Measurements from ENCODE around the gene MCRIP2. TPM values are rescaled to one million over a fixed set of nuclear protein-coding genes. Genes with fewer than 3 reads are reported as not detected.

Gene MCRIP2
- total and polyA plus RNA-seq, 9 of the 15 experiments (the other 6 are each of a cell fraction or from before 2014, with no cell fraction given) = 0.80 to 120 (median 35.2) TPM

DNA sequence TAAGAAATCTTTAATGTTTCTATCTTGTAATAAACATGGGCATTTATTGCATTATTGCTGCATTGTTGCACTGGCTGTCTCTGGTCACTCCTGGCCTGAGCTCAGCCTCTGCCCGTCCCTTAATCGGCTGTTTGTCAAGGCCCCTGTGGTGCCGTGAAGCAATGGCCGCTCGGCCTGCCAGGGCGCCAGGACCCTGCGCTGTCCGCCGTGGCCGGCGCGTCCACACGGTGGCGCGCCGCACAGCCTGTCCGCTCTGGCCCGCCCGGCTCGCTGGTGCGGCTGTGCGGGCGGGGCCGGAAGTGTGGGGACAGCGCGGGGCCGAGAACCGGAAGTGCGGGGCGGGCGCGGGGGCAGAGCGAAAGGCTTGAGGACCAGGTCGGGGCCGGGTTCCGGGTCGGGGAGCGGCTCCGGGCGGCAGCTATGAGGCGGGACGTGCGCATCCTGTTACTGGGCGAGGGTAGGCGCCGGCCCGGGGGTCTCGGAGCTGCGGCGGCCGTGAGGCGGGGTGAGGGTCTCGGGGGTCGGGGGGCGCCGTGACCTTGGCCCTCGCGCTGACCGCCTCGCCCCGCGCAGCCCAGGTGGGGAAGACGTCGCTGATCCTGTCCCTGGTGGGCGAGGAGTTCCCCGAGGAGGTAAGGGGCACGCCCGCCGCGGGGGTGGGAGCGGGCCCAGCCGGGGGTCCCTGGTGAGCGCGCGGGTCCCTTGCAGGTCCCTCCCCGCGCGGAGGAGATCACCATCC is 26.3 kb downstream of the MCRIP2 start, which contains the start of gene RHOT2 (continued):
- TF ChIP-seq, protein P1, sequence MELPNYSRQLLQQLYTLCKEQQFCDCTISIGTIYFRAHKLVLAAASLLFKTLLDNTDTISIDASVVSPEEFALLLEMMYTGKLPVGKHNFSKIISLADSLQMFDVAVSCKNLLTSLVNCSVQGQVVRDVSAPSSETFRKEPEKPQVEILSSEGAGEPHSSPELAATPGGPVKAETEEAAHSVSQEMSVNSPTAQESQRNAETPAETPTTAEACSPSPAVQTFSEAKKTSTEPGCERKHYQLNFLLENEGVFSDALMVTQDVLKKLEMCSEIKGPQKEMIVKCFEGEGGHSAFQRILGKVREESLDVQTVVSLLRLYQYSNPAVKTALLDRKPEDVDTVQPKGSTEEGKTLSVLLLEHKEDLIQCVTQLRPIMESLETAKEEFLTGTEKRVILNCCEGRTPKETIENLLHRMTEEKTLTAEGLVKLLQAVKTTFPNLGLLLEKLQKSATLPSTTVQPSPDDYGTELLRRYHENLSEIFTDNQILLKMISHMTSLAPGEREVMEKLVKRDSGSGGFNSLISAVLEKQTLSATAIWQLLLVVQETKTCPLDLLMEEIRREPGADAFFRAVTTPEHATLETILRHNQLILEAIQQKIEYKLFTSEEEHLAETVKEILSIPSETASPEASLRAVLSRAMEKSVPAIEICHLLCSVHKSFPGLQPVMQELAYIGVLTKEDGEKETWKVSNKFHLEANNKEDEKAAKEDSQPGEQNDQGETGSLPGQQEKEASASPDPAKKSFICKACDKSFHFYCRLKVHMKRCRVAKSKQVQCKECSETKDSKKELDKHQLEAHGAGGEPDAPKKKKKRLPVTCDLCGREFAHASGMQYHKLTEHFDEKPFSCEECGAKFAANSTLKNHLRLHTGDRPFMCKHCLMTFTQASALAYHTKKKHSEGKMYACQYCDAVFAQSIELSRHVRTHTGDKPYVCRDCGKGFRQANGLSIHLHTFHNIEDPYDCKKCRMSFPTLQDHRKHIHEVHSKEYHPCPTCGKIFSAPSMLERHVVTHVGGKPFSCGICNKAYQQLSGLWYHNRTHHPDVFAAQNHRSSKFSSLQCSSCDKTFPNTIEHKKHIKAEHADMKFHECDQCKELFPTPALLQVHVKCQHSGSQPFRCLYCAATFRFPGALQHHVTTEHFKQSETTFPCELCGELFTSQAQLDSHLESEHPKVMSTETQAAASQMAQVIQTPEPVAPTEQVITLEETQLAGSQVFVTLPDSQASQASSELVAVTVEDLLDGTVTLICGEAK (IDR thresholded peaks at IDR 0.05) = peak; percentile 97
- TF ChIP-seq, protein P1 (CRISPR knock-in tag; IDR thresholded peaks at IDR 0.05) = no peak
- TF ChIP-seq SMAD4 (CRISPR knock-in tag; conservative IDR thresholded peaks at IDR 0.05) (peak; percentile 85), ZBTB5 (IDR thresholded peaks at IDR 0.05) (no peak), LCOR (CRISPR knock-in tag; IDR thresholded peaks at IDR 0.05) (peak; percentile 21; the same call in 1 of the 2 replicates), ESRRA (IDR thresholded peaks at IDR 0.05; ENCODE audit: borderline replicate concordance, low read depth) (peak; percentile 89), SMAD1 (IDR thresholded peaks at IDR 0.05; ENCODE audit: low read depth, low read length, partially characterized antibody) (peak; percentile 53), MYC (IDR thresholded peaks at IDR 0.05; ENCODE audit: low read depth, low read length) (peak; percentile 88), MYC (CRISPR knock-in tag; IDR thresholded peaks at IDR 0.05; ENCODE audit: borderline replicate concordance, low read depth) (no peak), ZNF699 (CRISPR knock-in tag; IDR thresholded peaks at IDR 0.05; ENCODE audit: insufficient replicate concordance) (no peak), FIP1L1 (IDR thresholded peaks at IDR 0.05; ENCODE audit: low read depth, low read length, poor library complexity, severe bottlenecking) (peak; percentile 83)
- TF ChIP-seq, protein P2, sequence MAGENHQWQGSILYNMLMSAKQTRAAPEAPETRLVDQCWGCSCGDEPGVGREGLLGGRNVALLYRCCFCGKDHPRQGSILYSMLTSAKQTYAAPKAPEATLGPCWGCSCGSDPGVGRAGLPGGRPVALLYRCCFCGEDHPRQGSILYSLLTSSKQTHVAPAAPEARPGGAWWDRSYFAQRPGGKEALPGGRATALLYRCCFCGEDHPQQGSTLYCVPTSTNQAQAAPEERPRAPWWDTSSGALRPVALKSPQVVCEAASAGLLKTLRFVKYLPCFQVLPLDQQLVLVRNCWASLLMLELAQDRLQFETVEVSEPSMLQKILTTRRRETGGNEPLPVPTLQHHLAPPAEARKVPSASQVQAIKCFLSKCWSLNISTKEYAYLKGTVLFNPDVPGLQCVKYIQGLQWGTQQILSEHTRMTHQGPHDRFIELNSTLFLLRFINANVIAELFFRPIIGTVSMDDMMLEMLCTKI (IDR thresholded peaks at IDR 0.05; ENCODE audit: partially characterized antibody) = no peak
